HUES64 (cell line): Measurements from ENCODE around the gene IGSF5. TPM values are rescaled to one million over a fixed set of nuclear protein-coding genes. Genes with fewer than 3 reads are reported as not detected.
"Not testable (repeated sequence)": the region's sequence is repeated elsewhere in the genome, so short reads cannot be mapped to it uniquely, and the experiment has no call there.

Experiments
- H3K27ac ChIP-seq: 2 replicates; pipeline ENCODE4 v1.7.0; 2013; ENCODE audit warnings: low read depth, low read length, inconsistent platforms
- H3K27me3 ChIP-seq: 2 replicates; pipeline ENCODE4 v1.6.1; 2013; ENCODE audit warnings: mild to moderate bottlenecking, low read length; ENCODE audit not compliant: insufficient read depth
- H3K36me3 ChIP-seq: 2 replicates; pipeline ENCODE4 v1.6.1; 2013; ENCODE audit warnings: mild to moderate bottlenecking, low read length; ENCODE audit not compliant: insufficient read depth
- H3K4me1 ChIP-seq: 2 replicates; pipeline ENCODE4 v1.6.1; 2013; ENCODE audit warnings: mild to moderate bottlenecking, low read length, moderate library complexity; ENCODE audit not compliant: insufficient read depth
- H3K4me3 ChIP-seq: 2 replicates; pipeline ENCODE4 v1.5.1; 2013; ENCODE audit warnings: mild to moderate bottlenecking, low read length, moderate library complexity
- H3K9ac ChIP-seq: 2 replicates; pipeline ENCODE4 v1.6.1; 2013; ENCODE audit warnings: mild to moderate bottlenecking, low read depth, low read length
- H3K9me3 ChIP-seq: 2 replicates; pipeline ENCODE4 v1.6.1; 2013; ENCODE audit warnings: low read depth, low read length; ENCODE audit not compliant: insufficient read depth
- WGBS: fragments of 150-250, 120-280 bp; methylation state at CpG from one replicate; pipeline ENCODE4 v1.1.7; 2013; ENCODE audit warnings: missing lambda C conversion rate; 5-methylcytosine and 5-hydroxymethylcytosine counted together
- polyA plus RNA-seq, 2 experiments: library from polyadenylated mRNA; stranded (reverse); fragments of 50-300 nt; gene quantifications; one replicate each; pipeline ENCODE4 v1.2.3, GENCODE V29; 2013

The IGSF5 gene
- 1.8 TPM for polyA plus RNA-seq (2013, experiment 1 of 2)
- 2.1 TPM for polyA plus RNA-seq (2013, experiment 2 of 2)

GRCh38 chr21:39744883-39745282 lies at the start of gene IGSF5:
Gene IGSF5 (plus strand): TSS chr21:39745183. CDS start chr21:39745510, 327 bp downstream.
- not testable (repeated sequence) for H3K27ac ChIP-seq, H3K9ac ChIP-seq, H3K9me3 ChIP-seq, H3K27me3 ChIP-seq, H3K4me1 ChIP-seq, H3K4me3 ChIP-seq, H3K36me3 ChIP-seq
- 99% methylated on average over 4 of the region's 4 CpGs for WGBS

- H3K27ac ChIP-seq = no peak overlapping the region
- H3K36me3 ChIP-seq = no peaks in the 10 kb centered on the region
- H3K9me3 ChIP-seq = no peaks in the 10 kb centered on the region
- no peak overlapping the region for H3K9ac ChIP-seq
- peaks cover 3% of the 10 kb centered on the region; the same call in 1 of the 2 replicates for H3K4me1 ChIP-seq
- H3K4me3 ChIP-seq = no peak overlapping the region
- no peaks in the 10 kb centered on the region for H3K27me3 ChIP-seq
- WGBS = 98% methylated on average over 6 of the region's 7 CpGs
These were observed 48.8 kb upstream of the IGSF5 start for GRCh38 chr21:39696196-39696595.

DNA sequence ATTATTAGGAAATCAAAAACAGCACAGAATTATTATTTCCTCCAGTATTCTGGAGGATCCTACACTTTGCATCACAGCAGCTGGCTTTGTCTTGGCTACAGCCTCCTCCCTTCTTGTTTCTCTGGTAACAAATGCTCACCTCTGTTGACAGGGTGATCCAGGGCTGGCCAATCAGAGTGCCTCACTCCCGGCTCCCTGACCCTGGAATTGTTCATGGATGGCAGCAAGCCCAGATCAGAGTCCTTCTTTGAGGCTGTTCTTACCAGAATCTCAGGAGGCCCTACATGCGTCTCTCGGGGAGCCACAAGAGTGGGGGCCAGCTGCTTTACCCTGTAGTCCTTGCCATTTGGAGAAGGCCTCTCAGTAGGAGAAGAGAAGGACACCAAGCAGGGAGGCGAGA lies 48.4 kb upstream of the IGSF5 start:
- WGBS = 91% methylated on average over 4 of the region's 4 CpGs
- Histone ChIP-seq H3K27ac (no peak overlapping the region), H3K27me3 (no peaks in the 10 kb centered on the region), H3K9ac (no peak overlapping the region), H3K4me3 (no peak overlapping the region), H3K36me3 (no peaks in the 10 kb centered on the region), H3K9me3 (no peaks in the 10 kb centered on the region), H3K4me1 (peaks cover 3% of the 10 kb centered on the region; the same call in 1 of the 2 replicates)

DNA sequence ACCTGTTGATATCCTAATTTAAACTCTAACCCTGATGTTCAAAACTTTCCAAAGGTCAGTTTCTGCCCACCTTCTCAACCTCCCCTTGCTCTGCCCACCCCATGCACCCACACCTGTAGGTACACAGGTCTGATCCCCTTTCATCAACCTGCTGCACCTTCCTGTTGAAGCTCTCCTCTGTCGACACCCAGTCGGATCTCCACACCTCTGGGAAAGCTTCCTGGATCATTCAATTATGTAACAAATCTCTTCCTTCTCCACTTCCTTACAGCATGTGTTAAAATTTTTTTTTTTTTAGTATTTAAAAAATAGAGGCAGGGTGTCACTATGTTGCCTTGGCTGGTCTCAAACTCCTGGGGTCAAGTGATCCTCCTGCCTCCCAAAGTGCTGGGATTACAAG lies 44.7 kb upstream of the IGSF5 start:
- H3K4me1 ChIP-seq = no peaks in the 10 kb centered on the region
- no peaks in the 10 kb centered on the region for H3K27me3 ChIP-seq
- WGBS = 98% methylated on average over 2 of the region's 2 CpGs
- no peaks in the 10 kb centered on the region for H3K36me3 ChIP-seq
- H3K4me3 ChIP-seq = no peak overlapping the region
- peaks cover 11% of the 10 kb centered on the region; the same call in 1 of the 2 replicates for H3K9me3 ChIP-seq
- H3K9ac ChIP-seq = no peak overlapping the region
- no peak overlapping the region for H3K27ac ChIP-seq

- no peak overlapping the region for H3K27ac ChIP-seq
- peaks cover 24% of the 10 kb centered on the region for H3K4me1 ChIP-seq
- H3K27me3 ChIP-seq = no peaks in the 10 kb centered on the region
- no peak overlapping the region for H3K9ac ChIP-seq
- no peaks in the 10 kb centered on the region for H3K36me3 ChIP-seq
- 100% methylated on average over 1 of the region's 1 CpG for WGBS
- H3K9me3 ChIP-seq = peaks cover 11% of the 10 kb centered on the region; the same call in 1 of the 2 replicates
- no peak overlapping the region for H3K4me3 ChIP-seq
These were observed 41.4 kb upstream of the IGSF5 start for GRCh38 chr21:39703578-39703977.

DNA sequence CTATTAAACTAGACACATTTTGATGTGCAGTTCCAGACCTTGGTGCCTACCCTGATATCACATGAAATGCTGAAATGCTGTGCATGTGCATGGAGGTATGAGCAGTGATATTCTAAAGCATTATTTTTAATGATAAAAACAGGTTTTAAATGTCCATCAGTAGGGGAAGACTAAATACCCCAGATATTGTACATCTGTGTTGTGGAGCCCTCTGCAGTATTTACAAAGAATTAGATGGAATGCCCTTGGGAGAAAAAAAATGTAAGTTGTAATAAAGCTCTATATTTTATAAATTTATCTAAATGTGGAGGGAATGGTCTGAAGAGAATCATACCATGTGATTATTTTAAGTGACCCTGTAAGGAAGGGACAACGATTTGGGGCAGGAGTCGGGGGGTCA lies 39.1 kb upstream of the IGSF5 start:
- Histone ChIP-seq H3K27ac (no peak overlapping the region), H3K36me3 (no peaks in the 10 kb centered on the region), H3K4me1 (peaks cover 28% of the 10 kb centered on the region), H3K9ac (no peak overlapping the region), H3K27me3 (no peaks in the 10 kb centered on the region), H3K9me3 (peaks cover 11% of the 10 kb centered on the region; the same call in 1 of the 2 replicates), H3K4me3 (no peak overlapping the region)
- 89% methylated on average over 2 of the region's 2 CpGs for WGBS

DNA sequence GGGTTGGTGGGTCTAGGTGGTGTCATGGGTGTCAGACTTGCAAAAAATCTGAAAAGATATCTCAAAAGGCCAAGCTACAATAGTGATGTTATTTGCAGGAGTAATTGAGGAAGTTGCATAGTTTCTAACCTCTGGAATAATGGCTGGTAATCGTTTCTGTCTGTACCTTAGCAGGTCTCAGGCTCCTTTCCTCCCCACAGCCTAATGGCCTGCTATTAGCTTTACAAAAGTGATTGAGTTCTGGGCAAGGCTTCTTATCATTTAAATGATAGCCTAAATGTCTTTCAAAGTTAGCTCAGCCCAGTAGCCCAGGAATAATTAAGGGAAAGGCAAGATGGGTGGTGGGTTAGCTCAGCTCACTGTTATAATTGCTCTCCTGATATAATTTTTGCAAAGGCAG lies 37.7 kb upstream of the IGSF5 start:
- peaks cover 28% of the 10 kb centered on the region for H3K4me1 ChIP-seq
- WGBS = 0% methylated on average over 1 of the region's 1 CpG
- H3K36me3 ChIP-seq = no peaks in the 10 kb centered on the region
- peak overlapping the region; percentile 35; the same call in 1 of the 2 replicates for H3K9ac ChIP-seq
- H3K27me3 ChIP-seq = no peaks in the 10 kb centered on the region
- H3K4me3 ChIP-seq = no peak overlapping the region
- H3K27ac ChIP-seq = peak overlapping the region; percentile 67
- peaks cover 11% of the 10 kb centered on the region; the same call in 1 of the 2 replicates for H3K9me3 ChIP-seq

DNA sequence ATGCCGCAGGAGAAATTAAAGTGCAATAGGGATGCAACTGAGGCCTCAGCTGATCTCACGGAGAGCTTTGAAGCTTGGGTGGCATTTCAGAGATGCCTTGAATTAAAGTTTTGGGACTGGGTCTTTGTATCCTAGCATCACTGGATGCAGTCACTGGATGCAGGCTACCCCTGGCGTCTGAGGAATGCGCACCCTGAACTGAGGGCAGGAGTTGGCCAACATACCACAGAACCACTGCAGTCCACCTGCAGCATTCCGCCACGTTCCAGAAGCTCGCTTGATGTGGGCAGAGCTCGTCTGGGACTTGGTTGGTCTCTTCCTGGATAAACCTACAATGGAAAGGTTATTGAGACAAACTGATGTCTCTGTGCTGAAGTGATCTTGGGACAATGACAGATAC lies 34.1 kb upstream of the IGSF5 start:
- Histone ChIP-seq H3K4me3 (no peak overlapping the region), H3K27me3 (no peaks in the 10 kb centered on the region), H3K36me3 (no peaks in the 10 kb centered on the region), H3K27ac (no peak overlapping the region), H3K9ac (no peak overlapping the region), H3K9me3 (no peaks in the 10 kb centered on the region), H3K4me1 (peaks cover 28% of the 10 kb centered on the region)
- 94% methylated on average over 8 of the region's 8 CpGs for WGBS

GRCh38 chr21:39712273-39712672 lies 32.7 kb upstream of the IGSF5 start:
- WGBS = 91% methylated on average over 7 of the region's 7 CpGs
- Histone ChIP-seq H3K4me1 (peaks cover 16% of the 10 kb centered on the region), H3K9me3 (no peaks in the 10 kb centered on the region), H3K9ac (no peak overlapping the region), H3K36me3 (no peaks in the 10 kb centered on the region), H3K27ac (no peak overlapping the region), H3K27me3 (no peaks in the 10 kb centered on the region), H3K4me3 (no peak overlapping the region)

GRCh38 chr21:39712976-39713375 lies 32.0 kb upstream of the IGSF5 start:
- peaks cover 10% of the 10 kb centered on the region for H3K4me1 ChIP-seq
- no peaks in the 10 kb centered on the region for H3K36me3 ChIP-seq
- no peak overlapping the region for H3K4me3 ChIP-seq
- H3K27ac ChIP-seq = no peak overlapping the region
- H3K9ac ChIP-seq = no peak overlapping the region
- H3K27me3 ChIP-seq = no peaks in the 10 kb centered on the region
- no peaks in the 10 kb centered on the region for H3K9me3 ChIP-seq
- WGBS = 65% methylated on average over 3 of the region's 3 CpGs

DNA sequence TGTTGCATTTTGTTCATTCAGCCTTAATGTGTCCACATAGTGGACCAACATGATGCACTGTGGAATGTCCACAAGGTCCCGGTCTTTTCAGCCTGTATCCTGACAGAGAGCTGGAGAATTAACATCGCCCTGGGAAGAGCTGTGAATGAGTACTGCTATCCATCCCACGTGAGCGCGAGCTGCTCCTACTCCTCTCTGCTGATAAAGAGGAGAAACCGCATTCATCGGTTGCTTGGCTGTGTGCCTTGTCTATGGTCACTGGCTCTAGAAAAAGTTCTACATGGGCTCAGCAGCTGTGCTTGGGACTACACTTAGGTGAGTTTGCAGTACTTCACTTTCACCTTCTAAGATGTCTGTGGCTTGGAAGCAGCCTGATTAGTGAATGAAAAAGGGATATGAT lies 31.1 kb upstream of the IGSF5 start:
- 96% methylated on average over 7 of the region's 7 CpGs for WGBS
- Histone ChIP-seq H3K27ac (no peak overlapping the region), H3K4me3 (no peak overlapping the region), H3K27me3 (no peaks in the 10 kb centered on the region), H3K9me3 (no peaks in the 10 kb centered on the region), H3K36me3 (no peaks in the 10 kb centered on the region), H3K9ac (no peak overlapping the region), H3K4me1 (peaks cover 2% of the 10 kb centered on the region; the same call in 1 of the 2 replicates)

DNA sequence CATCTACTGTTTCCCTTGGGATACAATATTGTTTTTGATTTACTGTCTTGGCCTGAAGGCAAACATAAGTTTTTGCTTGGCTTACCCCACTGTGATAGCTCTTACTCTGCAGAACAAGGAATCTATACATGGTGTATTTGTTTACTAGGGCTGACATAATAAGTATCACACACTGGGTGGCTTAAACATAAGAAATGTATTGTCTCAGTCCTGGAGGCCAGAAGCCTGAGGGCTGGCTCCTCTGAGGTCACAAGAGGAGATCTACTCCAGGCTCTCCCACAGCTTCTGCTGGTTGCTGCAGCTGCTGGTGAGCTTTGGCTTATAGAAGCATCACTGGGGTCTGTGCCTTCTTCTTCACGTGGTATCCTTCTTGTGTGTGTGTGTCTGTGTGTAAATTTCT lies 30.7 kb upstream of the IGSF5 start:
- no peaks in the 10 kb centered on the region for H3K4me1 ChIP-seq
- no peaks in the 10 kb centered on the region for H3K27me3 ChIP-seq
- no peak overlapping the region for H3K4me3 ChIP-seq
- 80% methylated on average over 1 of the region's 1 CpG for WGBS
- no peak overlapping the region for H3K27ac ChIP-seq
- no peaks in the 10 kb centered on the region for H3K9me3 ChIP-seq
- no peaks in the 10 kb centered on the region for H3K36me3 ChIP-seq
- no peak overlapping the region for H3K9ac ChIP-seq
